ENCODE data around the gene NFIB. TPM values are rescaled to one million over a fixed set of nuclear protein-coding genes. Genes with fewer than 3 reads are reported as not detected.

Gene NFIB
- total RNA-seq, 2 experiments from 2014 or later, result not detected

DNA sequence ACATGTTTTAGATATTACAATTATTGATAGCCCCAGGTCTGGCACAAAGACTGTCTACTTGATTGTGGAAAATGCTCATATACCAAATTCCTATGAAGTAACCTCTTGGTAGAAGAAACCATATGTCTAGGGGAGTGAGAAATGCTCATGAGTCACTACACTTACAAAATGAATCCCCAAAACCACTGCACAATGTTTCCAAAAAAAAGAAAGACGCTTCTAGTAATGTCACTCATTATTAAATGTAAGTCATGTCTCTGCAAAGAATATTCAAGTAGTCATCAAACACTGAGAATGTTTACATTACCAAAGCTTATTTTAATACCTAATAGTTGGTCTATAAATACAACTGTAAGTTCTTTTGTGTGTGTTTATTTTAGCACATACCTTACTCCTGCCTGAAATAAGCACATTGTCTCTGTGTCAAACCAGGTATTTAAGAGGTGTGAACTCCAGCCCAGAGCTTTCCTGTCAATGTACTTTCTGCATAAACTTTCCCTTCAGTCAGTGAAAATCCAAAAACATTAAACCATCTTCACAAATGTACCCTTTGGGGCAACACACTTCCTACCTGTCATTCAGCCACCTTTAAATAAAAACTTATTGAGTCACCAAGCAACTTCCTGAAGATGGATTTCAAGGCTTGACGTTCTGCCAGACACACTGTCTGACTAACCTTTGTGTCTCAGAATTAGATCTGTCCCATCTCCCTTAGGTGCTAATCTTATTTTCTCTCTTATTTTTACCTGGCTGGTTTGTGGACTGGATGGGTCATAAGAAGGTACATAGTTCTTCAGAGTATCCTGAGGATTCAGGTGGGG is 194.0 kb downstream of the NFIB start:
- CTCF ChIA-PET, result interaction anchor here (1.2 kb wide), 1 partner anchor 521 kb away, joined by 3 read pairs; no protein-coding TSS in a partner anchor
- H3K4me3 Mint-ChIP-seq, result no peak overlapping the region
- H3K36me3 Mint-ChIP-seq (ENCODE audit: low read depth), result no peaks in the 10 kb centered on the region
- intact Hi-C loops (cut with micrococcal nuclease), result no loop called here
- H3K27me3 Mint-ChIP-seq (ENCODE audit: low read depth), result no peaks in the 10 kb centered on the region
- H3K9me3 Mint-ChIP-seq, result peaks cover 2% of the 10 kb centered on the region
- no peaks in the 10 kb centered on the region for H3K4me1 Mint-ChIP-seq (ENCODE audit: low read depth)
- DNase-seq, result no peak
- H3K27ac Mint-ChIP-seq, result no peak overlapping the region

DNA sequence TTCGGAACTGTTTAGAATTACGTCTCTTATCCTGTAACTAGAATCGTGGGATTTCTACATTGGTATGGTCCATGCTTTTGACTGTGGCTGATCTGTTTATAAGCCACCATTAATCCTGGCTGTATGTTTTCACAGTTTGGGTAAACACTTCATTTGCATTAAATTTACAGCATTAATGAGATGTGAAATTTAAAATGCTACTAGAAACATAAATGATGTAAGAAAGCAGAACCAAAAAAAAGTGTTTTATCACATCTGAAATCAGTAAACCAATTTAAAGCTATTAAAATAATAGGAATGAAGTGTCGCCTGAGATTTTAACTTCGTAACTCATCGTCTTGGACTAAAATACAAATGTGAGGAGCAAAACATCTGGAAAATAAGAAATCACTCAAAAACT is 201.7 kb downstream of the NFIB start:
- intact Hi-C loops (cut with micrococcal nuclease), result no loop called here
- no peaks in the 10 kb centered on the region for H3K9me3 Mint-ChIP-seq

DNA sequence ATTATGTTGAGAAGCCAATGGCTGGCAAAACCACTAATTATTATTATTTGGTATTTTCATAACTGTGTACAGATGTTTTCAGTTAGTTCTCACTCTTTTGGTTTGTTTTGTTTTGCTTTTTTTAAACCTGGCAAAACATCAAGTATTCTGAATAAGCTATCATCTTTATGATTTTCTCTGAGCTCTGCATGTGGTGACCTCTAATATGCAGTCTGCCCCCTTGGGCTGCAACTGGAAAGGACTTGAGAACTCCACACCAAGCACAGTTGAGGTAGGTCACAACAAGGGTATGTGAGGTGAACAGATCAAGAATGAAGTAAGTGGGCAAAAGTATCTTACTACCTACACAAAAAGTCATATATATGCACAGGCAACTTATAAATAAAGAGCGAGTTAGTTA is 202.2 kb downstream of the NFIB start:
- no peaks in the 10 kb centered on the region for H3K4me1 Mint-ChIP-seq (ENCODE audit: low read depth)
- H3K9me3 Mint-ChIP-seq, result no peaks in the 10 kb centered on the region
- CTCF ChIA-PET, result no interaction called here

More for the DNA sequence above, 201.7 kb downstream of the NFIB start:
- no peak for DNase-seq
- no peak overlapping the region for H3K4me3 Mint-ChIP-seq
- H3K36me3 Mint-ChIP-seq (ENCODE audit: low read depth), result no peaks in the 10 kb centered on the region
- no peaks in the 10 kb centered on the region for H3K4me1 Mint-ChIP-seq (ENCODE audit: low read depth)
- CTCF ChIA-PET, result no interaction called here
- no peak overlapping the region for H3K27ac Mint-ChIP-seq
- no peaks in the 10 kb centered on the region for H3K27me3 Mint-ChIP-seq (ENCODE audit: low read depth)

DNA sequence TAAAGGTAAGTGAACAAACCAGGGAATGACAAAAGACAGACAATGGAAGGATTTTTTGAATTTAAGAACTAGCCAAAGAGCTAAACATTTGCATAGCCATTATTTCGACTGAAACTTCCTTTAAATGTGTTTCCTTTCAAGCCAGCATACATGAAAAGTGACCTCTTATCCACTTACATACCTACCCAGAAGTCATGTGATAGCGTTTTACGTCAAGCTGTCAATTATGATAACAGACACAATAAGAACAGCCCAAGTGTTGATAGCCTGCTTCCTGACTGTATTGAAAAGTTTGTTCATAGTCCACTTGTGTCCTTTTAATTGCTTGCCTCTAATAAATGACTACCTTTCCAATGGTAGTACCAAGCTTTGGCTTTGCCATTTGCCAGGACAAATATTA is 206.0 kb downstream of the NFIB start:
- Mint-ChIP-seq H3K9me3 (no peaks in the 10 kb centered on the region), H3K4me1 (ENCODE audit: low read depth) (no peaks in the 10 kb centered on the region), H3K27ac (no peak overlapping the region), H3K4me3 (no peak overlapping the region), H3K36me3 (ENCODE audit: low read depth) (no peaks in the 10 kb centered on the region), H3K27me3 (ENCODE audit: low read depth) (no peaks in the 10 kb centered on the region)
- intact Hi-C loops (cut with micrococcal nuclease), result no loop called here
- no peak for DNase-seq
- CTCF ChIA-PET, result no interaction called here

More for the DNA sequence above, 202.2 kb downstream of the NFIB start:
- DNase-seq, result no peak
- Mint-ChIP-seq H3K27me3 (ENCODE audit: low read depth) (no peaks in the 10 kb centered on the region), H3K4me3 (no peak overlapping the region), H3K27ac (no peak overlapping the region), H3K36me3 (ENCODE audit: low read depth) (no peaks in the 10 kb centered on the region)
- intact Hi-C loops (cut with micrococcal nuclease), result no loop called here

DNA sequence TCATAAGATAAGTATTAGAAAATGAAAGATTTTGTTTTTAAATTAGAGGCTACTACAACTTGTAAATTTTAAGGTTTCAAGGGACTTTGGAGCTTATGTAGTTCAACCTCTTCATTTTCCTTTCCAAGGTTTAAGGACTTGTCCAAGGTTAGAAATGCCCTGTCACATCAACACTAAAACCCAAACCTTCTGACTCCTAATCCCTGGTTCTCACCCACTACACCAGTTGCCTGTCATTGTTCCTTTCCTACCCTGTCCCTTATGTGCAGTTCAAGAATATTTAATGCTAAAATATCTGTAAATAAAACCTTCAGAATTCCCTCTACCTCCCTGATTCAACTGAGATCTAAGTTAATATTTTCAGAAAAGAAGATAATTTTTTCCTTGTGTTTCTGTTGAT is 206.4 kb downstream of the NFIB start:
- Mint-ChIP-seq H3K36me3 (ENCODE audit: low read depth) (no peaks in the 10 kb centered on the region), H3K27me3 (ENCODE audit: low read depth) (no peaks in the 10 kb centered on the region), H3K27ac (no peak overlapping the region), H3K4me1 (ENCODE audit: low read depth) (no peaks in the 10 kb centered on the region), H3K9me3 (no peaks in the 10 kb centered on the region), H3K4me3 (no peak overlapping the region)
- DNase-seq, result no peak
- CTCF ChIA-PET, result interaction anchor here (0.6 kb wide), 1 partner anchor 959 kb away, joined by 4 read pairs; no protein-coding TSS in a partner anchor
- intact Hi-C loops (cut with micrococcal nuclease), result no loop called here

DNA sequence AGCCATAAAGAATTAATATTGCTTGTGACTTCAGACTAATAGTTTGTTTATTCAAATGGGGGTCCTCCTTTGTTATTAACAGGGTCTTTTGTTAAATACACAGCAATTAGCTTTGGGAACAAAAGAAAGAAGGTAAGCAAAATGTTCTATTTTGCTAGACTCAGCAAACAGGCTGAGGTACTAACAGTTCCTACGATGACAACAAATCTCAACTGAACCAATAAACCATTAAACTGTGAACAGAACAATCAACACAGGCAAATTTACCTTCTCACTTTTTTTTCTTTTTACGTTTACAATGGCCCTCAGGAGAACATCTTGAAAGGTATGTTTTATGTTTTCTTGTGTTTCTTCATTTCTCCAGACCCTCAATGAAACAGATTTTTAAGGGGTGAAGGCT is 207.2 kb downstream of the NFIB start:
- Mint-ChIP-seq H3K4me3 (no peak overlapping the region), H3K36me3 (ENCODE audit: low read depth) (no peaks in the 10 kb centered on the region), H3K9me3 (no peaks in the 10 kb centered on the region), H3K27ac (no peak overlapping the region), H3K4me1 (ENCODE audit: low read depth) (no peaks in the 10 kb centered on the region), H3K27me3 (ENCODE audit: low read depth) (no peaks in the 10 kb centered on the region)
- CTCF ChIA-PET, result no interaction called here
- no peak for DNase-seq
- intact Hi-C loops (cut with micrococcal nuclease), result no loop called here

DNA sequence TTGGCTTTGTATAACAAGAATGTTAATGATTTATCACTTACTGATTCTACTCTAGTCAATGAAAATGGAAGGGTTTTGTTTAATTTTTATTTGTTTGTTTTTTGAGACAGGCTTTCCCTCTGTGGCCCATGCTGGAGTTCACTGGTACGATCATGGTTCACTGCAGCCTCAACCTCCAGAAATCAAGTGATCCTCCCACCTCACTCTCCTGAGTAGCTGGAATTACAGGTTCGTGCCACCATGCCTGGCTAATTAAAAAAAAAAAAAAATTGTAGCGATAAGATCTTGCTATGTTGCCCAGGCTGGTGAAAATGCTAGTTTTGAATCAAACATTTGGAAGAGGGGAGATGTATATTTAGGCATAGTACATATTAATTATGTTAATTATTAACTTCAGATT is 209.4 kb downstream of the NFIB start:
- Mint-ChIP-seq H3K27me3 (ENCODE audit: low read depth) (no peaks in the 10 kb centered on the region), H3K9me3 (no peaks in the 10 kb centered on the region), H3K4me3 (no peak overlapping the region), H3K4me1 (ENCODE audit: low read depth) (no peaks in the 10 kb centered on the region), H3K27ac (no peak overlapping the region), H3K36me3 (ENCODE audit: low read depth) (no peaks in the 10 kb centered on the region)
- DNase-seq, result no peak
- CTCF ChIA-PET, result no interaction called here
- intact Hi-C loops (cut with micrococcal nuclease), result no loop called here

DNA sequence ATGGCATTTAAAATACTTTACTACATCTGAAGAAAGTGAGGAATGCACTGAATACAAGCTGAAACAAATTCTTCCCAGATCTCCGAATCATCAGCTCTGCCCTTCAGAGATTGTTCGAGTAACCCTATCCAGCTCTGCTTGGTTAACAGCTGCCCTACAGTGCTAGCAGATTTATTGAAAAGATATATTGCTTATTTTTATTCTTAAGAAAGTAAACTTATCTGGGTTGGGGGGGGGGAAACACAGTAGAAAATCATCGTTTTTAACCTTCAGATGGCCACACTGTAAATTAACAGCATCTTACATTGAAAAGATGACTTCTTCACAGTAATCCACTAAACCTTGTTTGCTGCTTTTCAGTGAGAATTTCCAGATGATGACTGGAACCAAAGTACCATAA is 210.8 kb downstream of the NFIB start:
- Mint-ChIP-seq H3K4me1 (ENCODE audit: low read depth) (no peaks in the 10 kb centered on the region), H3K36me3 (ENCODE audit: low read depth) (no peaks in the 10 kb centered on the region), H3K9me3 (no peaks in the 10 kb centered on the region), H3K4me3 (no peak overlapping the region), H3K27ac (no peak overlapping the region), H3K27me3 (ENCODE audit: low read depth) (no peaks in the 10 kb centered on the region)
- CTCF ChIA-PET, result interaction anchor here (0.8 kb wide), 1 partner anchor 324 kb away, joined by 3 read pairs; no protein-coding TSS in a partner anchor
- no peak for DNase-seq
- intact Hi-C loops (cut with micrococcal nuclease), result no loop called here

DNA sequence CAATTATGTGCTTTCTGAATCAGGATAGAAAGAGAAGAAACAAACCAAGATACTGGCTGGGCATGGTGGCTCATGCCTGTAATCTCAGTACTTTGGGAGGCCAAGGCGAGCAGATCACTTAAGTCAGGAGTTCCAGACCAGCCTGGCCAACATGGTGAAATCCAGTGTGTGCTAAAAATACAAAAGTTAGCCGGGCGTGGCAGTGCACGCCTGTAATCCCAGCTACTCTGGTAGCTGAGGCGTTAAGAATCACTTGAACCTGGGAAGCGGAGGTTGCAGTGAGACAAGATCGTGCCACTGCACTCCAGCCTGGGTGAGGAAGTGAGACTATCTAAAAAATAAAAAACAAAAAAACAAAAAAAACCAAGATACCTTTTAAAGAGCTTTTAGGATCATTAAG is 214.2 kb downstream of the NFIB start:
- Mint-ChIP-seq H3K9me3 (no peaks in the 10 kb centered on the region), H3K27ac (no peak overlapping the region), H3K4me3 (no peak overlapping the region), H3K36me3 (ENCODE audit: low read depth) (no peaks in the 10 kb centered on the region), H3K4me1 (ENCODE audit: low read depth) (no peaks in the 10 kb centered on the region), H3K27me3 (ENCODE audit: low read depth) (no peaks in the 10 kb centered on the region)
- CTCF ChIA-PET, result no interaction called here
- no peak for DNase-seq
- intact Hi-C loops (cut with micrococcal nuclease), result no loop called here

DNA sequence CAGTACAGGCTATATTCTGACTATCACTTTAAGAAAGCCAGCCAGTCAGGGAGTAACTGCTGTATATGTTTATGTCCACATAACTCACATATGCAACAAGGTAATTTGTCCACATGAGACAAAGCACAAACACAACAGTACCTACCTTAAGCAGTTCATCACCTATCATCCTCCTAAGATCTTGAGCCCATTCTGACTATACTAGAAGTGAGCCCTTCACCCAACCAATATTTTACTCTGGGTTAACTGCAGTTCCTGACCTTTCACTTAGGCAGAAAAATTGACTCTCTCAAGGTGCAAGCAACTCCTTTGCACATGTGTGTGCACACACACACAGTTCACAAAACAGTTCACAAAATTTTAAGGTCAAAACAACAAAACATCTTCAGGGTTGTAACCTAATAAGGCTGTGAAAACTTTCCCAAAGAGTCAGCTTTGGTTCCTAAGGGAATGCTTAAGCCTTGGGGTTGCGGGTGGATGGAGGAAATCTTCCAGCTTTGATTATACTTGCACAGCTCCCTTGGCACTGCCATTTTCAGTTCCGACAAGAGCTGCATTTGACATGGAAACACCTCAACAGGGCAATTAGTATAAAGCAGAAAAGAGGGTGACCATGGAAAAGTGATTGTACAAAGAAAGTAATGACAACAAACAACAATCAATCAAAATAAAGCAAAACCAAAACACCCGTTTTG is 215.3 kb downstream of the NFIB start:
- DNase-seq, result no peak
- Mint-ChIP-seq H3K36me3 (ENCODE audit: low read depth) (no peaks in the 10 kb centered on the region), H3K9me3 (no peaks in the 10 kb centered on the region), H3K4me3 (no peak overlapping the region), H3K27ac (no peak overlapping the region), H3K27me3 (ENCODE audit: low read depth) (no peaks in the 10 kb centered on the region), H3K4me1 (ENCODE audit: low read depth) (no peaks in the 10 kb centered on the region)
- intact Hi-C loops (cut with micrococcal nuclease), result no loop called here
- CTCF ChIA-PET, result interaction anchor here (0.6 kb wide), 1 partner anchor 1546 kb away, joined by 3 read pairs; no protein-coding TSS in a partner anchor

DNA sequence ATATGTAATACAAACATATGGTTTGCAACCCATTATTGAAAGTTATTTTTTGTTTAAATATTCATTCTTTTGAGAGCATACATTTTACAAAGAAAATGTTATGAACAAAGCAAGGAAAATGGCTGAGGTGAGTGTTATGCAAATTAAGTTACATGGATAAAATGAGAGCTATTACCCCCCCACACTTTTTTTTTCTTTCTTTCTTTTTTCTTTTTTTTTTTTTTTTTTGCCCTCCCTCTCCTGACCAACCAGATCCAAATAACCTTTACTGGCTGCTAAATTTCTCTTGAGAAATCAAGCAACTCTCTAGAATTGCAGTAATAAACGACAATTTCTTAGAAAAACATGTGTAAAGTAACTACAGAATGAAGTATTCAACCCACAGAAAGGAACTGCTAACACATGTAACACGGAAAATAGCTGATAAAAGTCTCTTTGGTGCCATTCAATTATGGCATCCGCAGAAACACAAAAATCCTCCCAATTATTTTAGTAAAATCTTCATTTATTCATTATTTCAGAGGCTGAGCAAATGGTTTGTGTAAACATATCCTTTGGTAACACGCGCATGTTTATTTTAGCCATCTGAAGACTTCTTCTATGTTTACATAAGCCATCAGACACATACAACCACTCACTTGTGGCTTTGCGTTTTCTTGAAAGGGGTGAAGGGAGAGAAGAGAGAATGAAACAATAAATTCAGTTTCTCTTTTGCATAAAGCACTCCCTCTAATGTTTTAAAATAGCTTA is 216.1 kb downstream of the NFIB start:
- CTCF ChIA-PET, result no interaction called here
- no peaks in the 10 kb centered on the region for H3K4me1 Mint-ChIP-seq (ENCODE audit: low read depth)
- H3K4me3 Mint-ChIP-seq, result no peak overlapping the region
- H3K9me3 Mint-ChIP-seq, result no peaks in the 10 kb centered on the region
- H3K36me3 Mint-ChIP-seq (ENCODE audit: low read depth), result no peaks in the 10 kb centered on the region
- DNase-seq, result no peak
- H3K27ac Mint-ChIP-seq, result no peak overlapping the region
- intact Hi-C loops (cut with micrococcal nuclease), result no loop called here
- no peaks in the 10 kb centered on the region for H3K27me3 Mint-ChIP-seq (ENCODE audit: low read depth)

DNA sequence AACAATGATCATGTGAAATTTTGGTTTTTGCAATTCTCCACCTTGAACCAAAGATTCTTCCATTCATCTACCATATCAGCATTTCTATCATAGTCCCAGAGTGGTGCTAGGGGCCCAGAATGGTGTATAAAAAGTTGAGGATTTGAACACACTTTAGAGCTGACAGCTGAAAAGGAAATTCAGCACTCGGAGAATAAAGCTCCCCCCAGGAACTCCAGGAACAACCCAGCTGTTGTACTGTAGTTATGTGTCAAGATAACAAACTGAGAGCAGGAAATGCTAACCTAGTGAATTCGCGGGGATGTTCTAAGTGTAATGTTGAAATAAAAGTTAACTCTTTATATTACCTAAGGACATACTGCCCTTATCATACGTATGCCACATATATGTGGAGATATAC is 216.7 kb downstream of the NFIB start:
- no peaks in the 10 kb centered on the region for H3K27me3 Mint-ChIP-seq (ENCODE audit: low read depth)
- CTCF ChIA-PET, result no interaction called here
- no peaks in the 10 kb centered on the region for H3K36me3 Mint-ChIP-seq (ENCODE audit: low read depth)
- intact Hi-C loops (cut with micrococcal nuclease), result no loop called here
- no peaks in the 10 kb centered on the region for H3K9me3 Mint-ChIP-seq
- no peaks in the 10 kb centered on the region for H3K4me1 Mint-ChIP-seq (ENCODE audit: low read depth)
- H3K4me3 Mint-ChIP-seq, result no peak overlapping the region
- DNase-seq, result no peak
- H3K27ac Mint-ChIP-seq, result no peak overlapping the region

Measured in activated naive CD4-positive, alpha-beta T cell treated with anti-CD3 and anti-CD28 coated beads for 36 hours (primary cell).